ENCODE measurements around the gene RAET1G. TPM values are rescaled to one million over a fixed set of nuclear protein-coding genes. Genes with fewer than 3 reads are reported as not detected.

The RAET1G gene
- total RNA-seq, 4 donors from 2014 or later: 1.4 TPM; not detected in 3

- DNase-seq: no peak
- Histone ChIP-seq H3K4me3 (no peak overlapping the region), H3K9me3 (no peaks in the 10 kb centered on the region), H3K27ac (no peak overlapping the region), H3K4me1 (no peaks in the 10 kb centered on the region), H3K36me3 (no peaks in the 10 kb centered on the region), H3K27me3 (no peaks in the 10 kb centered on the region)
- TF ChIP-seq CTCF (IDR thresholded peaks at IDR 0.05): no peak
- no peak for TF ChIP-seq POLR2A (IDR thresholded peaks at IDR 0.05)
- intact Hi-C loops (cut with DNase I; ENCODE audit: low total_unique reads): no loop called here
Observed at GRCh38 chr6:149906405-149906804, 16.5 kb downstream of the RAET1G start.

- no peaks in the 10 kb centered on the region for H3K9me3 ChIP-seq
- H3K36me3 ChIP-seq: no peaks in the 10 kb centered on the region
- no peak overlapping the region for H3K4me3 ChIP-seq
- no peak overlapping the region for H3K27ac ChIP-seq
- no peaks in the 10 kb centered on the region for H3K27me3 ChIP-seq
- TF ChIP-seq CTCF (IDR thresholded peaks at IDR 0.05) (no peak), POLR2A (IDR thresholded peaks at IDR 0.05) (no peak)
- no peaks in the 10 kb centered on the region for H3K4me1 ChIP-seq
- DNase-seq: no peak
- intact Hi-C loops (cut with DNase I; ENCODE audit: low total_unique reads): no loop called here
Observed at GRCh38 chr6:149905911-149906371, 17.0 kb downstream of the RAET1G start.

GRCh38 chr6:149905371-149905910 lies 17.5 kb downstream of the RAET1G start:
- H3K4me1 ChIP-seq: no peaks in the 10 kb centered on the region
- no peaks in the 10 kb centered on the region for H3K36me3 ChIP-seq
- intact Hi-C loops (cut with DNase I; ENCODE audit: low total_unique reads): no loop called here
- DNase-seq: no peak
- no peak for TF ChIP-seq CTCF (IDR thresholded peaks at IDR 0.05)
- TF ChIP-seq POLR2A (IDR thresholded peaks at IDR 0.05): no peak
- no peak overlapping the region for H3K4me3 ChIP-seq
- H3K27ac ChIP-seq: no peak overlapping the region
- no peaks in the 10 kb centered on the region for H3K27me3 ChIP-seq
- no peaks in the 10 kb centered on the region for H3K9me3 ChIP-seq

GRCh38 chr6:149904661-149905370 lies 18.1 kb downstream of the RAET1G start:
- DNase-seq: no peak
- H3K9me3 ChIP-seq: no peaks in the 10 kb centered on the region
- no peak for TF ChIP-seq CTCF (IDR thresholded peaks at IDR 0.05)
- no peak for TF ChIP-seq POLR2A (IDR thresholded peaks at IDR 0.05)
- intact Hi-C loops (cut with DNase I; ENCODE audit: low total_unique reads): no loop called here
- no peak overlapping the region for H3K27ac ChIP-seq
- H3K4me1 ChIP-seq: no peaks in the 10 kb centered on the region
- H3K36me3 ChIP-seq: no peaks in the 10 kb centered on the region
- no peaks in the 10 kb centered on the region for H3K27me3 ChIP-seq
- no peak overlapping the region for H3K4me3 ChIP-seq

- Histone ChIP-seq H3K27ac (no peak overlapping the region), H3K36me3 (no peaks in the 10 kb centered on the region), H3K4me1 (no peaks in the 10 kb centered on the region), H3K9me3 (no peaks in the 10 kb centered on the region), H3K4me3 (no peak overlapping the region), H3K27me3 (no peaks in the 10 kb centered on the region)
- DNase-seq: no peak
- TF ChIP-seq POLR2A (IDR thresholded peaks at IDR 0.05) (no peak), CTCF (IDR thresholded peaks at IDR 0.05) (no peak)
- intact Hi-C loops (cut with DNase I; ENCODE audit: low total_unique reads): no loop called here
Observed at GRCh38 chr6:149903938-149904611, 18.8 kb downstream of the RAET1G start.
